Measurements from ENCODE around the gene HERC4. TPM values are rescaled to one million over a fixed set of nuclear protein-coding genes. Genes with fewer than 3 reads are reported as not detected.
"Not testable (repeated sequence)": the region's sequence is repeated elsewhere in the genome, so short reads cannot be mapped to it uniquely, and the experiment has no call there.

HERC4 gene
- total RNA-seq, 2 experiments from 2014 or later = 39.5 to 50.8 TPM

GRCh38 chr10:67990093-67990492 is 85.0 kb downstream of the HERC4 start:
- POLR2A ChIA-PET = no interaction called here
- CTCF ChIA-PET = interaction anchor here (0.7 to 1.2 kb wide), 2 partner anchors 28 to 167 kb away, joined by 3 to 5 read pairs; no protein-coding TSS in a partner anchor
- Mint-ChIP-seq H3K27me3 (no peaks in the 10 kb centered on the region), H3K9me3 (ENCODE audit: low read depth) (no peaks in the 10 kb centered on the region), H3K27ac (no peak overlapping the region), H3K4me3 (no peak overlapping the region), H3K36me3 (ENCODE audit: low read depth) (peaks cover 29% of the 10 kb centered on the region), H3K4me1 (no peaks in the 10 kb centered on the region)
- ATAC-seq = no peak
- intact Hi-C loops (cut with DNase I, micrococcal nuclease) = no loop called here
- no peak for DNase-seq

- intact Hi-C loops (cut with DNase I, micrococcal nuclease) = no loop called here
- Mint-ChIP-seq H3K27ac (no peak overlapping the region), H3K4me3 (no peak overlapping the region), H3K9me3 (ENCODE audit: low read depth) (no peaks in the 10 kb centered on the region), H3K4me1 (no peaks in the 10 kb centered on the region), H3K27me3 (no peaks in the 10 kb centered on the region), H3K36me3 (ENCODE audit: low read depth) (peaks cover 29% of the 10 kb centered on the region)
- DNase-seq (no peak), ATAC-seq (no peak)
- ChIA-PET CTCF (interaction anchor here (0.8 kb wide), 1 partner anchor 54 kb away, joined by 6 read pairs; no protein-coding TSS in a partner anchor), POLR2A (no interaction called here)
These were observed 86.5 kb downstream of the HERC4 start for GRCh38 chr10:67988606-67989005.

DNA sequence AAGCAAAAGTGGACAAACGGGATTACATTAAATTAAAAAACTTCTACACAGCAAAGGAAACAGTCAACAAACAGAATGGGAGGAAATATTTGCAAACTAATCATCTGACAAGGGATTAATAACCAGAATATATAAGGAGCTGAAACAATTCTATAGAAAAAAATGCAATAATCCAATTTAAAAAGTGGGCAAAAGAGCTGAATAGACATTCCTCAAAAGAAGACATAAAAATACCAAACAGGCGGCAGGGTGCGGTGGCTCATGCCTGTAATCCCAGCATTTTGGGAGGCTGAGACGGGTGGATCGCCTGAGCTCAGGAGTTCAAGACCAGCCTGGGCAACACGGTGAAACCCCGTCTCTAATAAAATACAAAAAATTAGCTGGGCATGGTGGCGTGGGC is 92.5 kb downstream of the HERC4 start:
- H3K27me3 Mint-ChIP-seq; POLR2A ChIA-PET; ATAC-seq; intact Hi-C loops (cut with DNase I, micrococcal nuclease); H3K4me3 Mint-ChIP-seq; H3K27ac Mint-ChIP-seq; H3K9me3 Mint-ChIP-seq (ENCODE audit: low read depth); DNase-seq: not testable (repeated sequence)
- CTCF ChIA-PET = interaction anchor here (0.6 kb wide), 1 partner anchor 41 kb away, joined by 3 read pairs; no protein-coding TSS in a partner anchor
- Mint-ChIP-seq H3K36me3 (ENCODE audit: low read depth) (peaks cover 48% of the 10 kb centered on the region), H3K4me1 (peaks cover 14% of the 10 kb centered on the region)

DNA sequence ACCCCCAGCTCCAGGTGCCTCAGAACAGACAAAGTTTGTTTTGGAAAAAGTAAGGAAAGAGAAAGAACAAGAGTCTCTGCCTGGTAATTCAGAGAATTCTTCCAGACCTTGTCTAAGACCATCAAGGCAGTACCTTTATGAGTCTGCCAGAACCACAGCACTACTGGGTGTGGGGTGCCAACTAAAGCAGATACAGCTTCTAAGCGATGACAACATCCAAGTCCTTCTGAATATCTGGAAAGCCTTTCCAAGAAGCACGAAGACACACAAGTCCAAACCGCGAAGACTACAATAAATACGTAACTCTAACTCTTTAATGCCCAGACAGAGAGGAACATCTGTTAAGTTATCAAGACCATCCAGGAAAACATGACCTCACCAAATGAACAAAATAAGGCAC is 96.3 kb downstream of the HERC4 start:
- intact Hi-C loops (cut with DNase I, micrococcal nuclease) = no loop called here
- peaks cover 14% of the 10 kb centered on the region for H3K4me1 Mint-ChIP-seq
- ATAC-seq = peak; percentile 55
- H3K27ac Mint-ChIP-seq = peak overlapping the region; percentile 61
- H3K27me3 Mint-ChIP-seq = no peaks in the 10 kb centered on the region
- DNase-seq = peak; percentile 21
- no peak overlapping the region for H3K4me3 Mint-ChIP-seq
- ChIA-PET POLR2A (no interaction called here), CTCF (no interaction called here)
- H3K9me3 Mint-ChIP-seq (ENCODE audit: low read depth) = peaks cover 2% of the 10 kb centered on the region
- H3K36me3 Mint-ChIP-seq (ENCODE audit: low read depth) = peaks cover 52% of the 10 kb centered on the region

DNA sequence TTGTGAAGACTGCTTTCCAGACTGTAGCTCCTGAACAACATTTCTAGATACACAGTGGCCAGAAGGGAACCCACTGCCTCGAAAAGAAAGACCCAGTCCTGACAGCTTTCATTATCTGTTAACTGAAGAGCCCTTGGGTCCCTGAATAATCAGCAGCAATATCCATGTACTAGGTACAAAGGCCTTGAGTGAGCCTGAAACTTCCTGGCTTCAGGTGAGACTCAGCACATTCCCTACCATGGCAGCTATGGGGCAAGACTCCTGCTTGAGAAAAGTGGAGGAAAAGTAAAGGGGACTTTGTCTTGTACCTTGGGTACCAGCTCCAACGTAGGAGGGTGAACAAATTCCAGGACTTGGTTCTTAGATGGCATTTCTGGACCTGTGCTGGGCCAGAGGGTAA is 97.8 kb downstream of the HERC4 start:
- H3K27me3 Mint-ChIP-seq = no peaks in the 10 kb centered on the region

GRCh38 chr10:67976292-67977245 is 98.5 kb downstream of the HERC4 start:
- Mint-ChIP-seq H3K27me3 (no peaks in the 10 kb centered on the region), H3K4me1 (peaks cover 14% of the 10 kb centered on the region), H3K27ac (no peak overlapping the region), H3K9me3 (ENCODE audit: low read depth) (peaks cover 2% of the 10 kb centered on the region), H3K4me3 (no peak overlapping the region), H3K36me3 (ENCODE audit: low read depth) (peaks cover 57% of the 10 kb centered on the region)
- ATAC-seq = no peak
- no peak for DNase-seq
- POLR2A ChIA-PET = no interaction called here
- CTCF ChIA-PET = no interaction called here
- intact Hi-C loops (cut with DNase I, micrococcal nuclease) = no loop called here

More for the DNA sequence above, 97.8 kb downstream of the HERC4 start:
- ChIA-PET CTCF (no interaction called here), POLR2A (no interaction called here)
- DNase-seq (no peak), ATAC-seq (no peak)
- Mint-ChIP-seq H3K4me1 (peaks cover 14% of the 10 kb centered on the region), H3K36me3 (ENCODE audit: low read depth) (peaks cover 56% of the 10 kb centered on the region), H3K27ac (no peak overlapping the region), H3K9me3 (ENCODE audit: low read depth) (peaks cover 2% of the 10 kb centered on the region), H3K4me3 (no peak overlapping the region)
- intact Hi-C loops (cut with DNase I, micrococcal nuclease) = no loop called here

- Mint-ChIP-seq H3K9me3 (ENCODE audit: low read depth) (peaks cover 2% of the 10 kb centered on the region), H3K36me3 (ENCODE audit: low read depth) (peaks cover 55% of the 10 kb centered on the region), H3K4me3 (no peak overlapping the region), H3K27ac (no peak overlapping the region), H3K4me1 (peaks cover 12% of the 10 kb centered on the region), H3K27me3 (no peaks in the 10 kb centered on the region)
- ChIA-PET CTCF (no interaction called here), POLR2A (no interaction called here)
- DNase-seq (no peak), ATAC-seq (no peak)
- intact Hi-C loops (cut with DNase I, micrococcal nuclease) = no loop called here
These were observed 99.2 kb downstream of the HERC4 start for GRCh38 chr10:67975871-67976270.

DNA sequence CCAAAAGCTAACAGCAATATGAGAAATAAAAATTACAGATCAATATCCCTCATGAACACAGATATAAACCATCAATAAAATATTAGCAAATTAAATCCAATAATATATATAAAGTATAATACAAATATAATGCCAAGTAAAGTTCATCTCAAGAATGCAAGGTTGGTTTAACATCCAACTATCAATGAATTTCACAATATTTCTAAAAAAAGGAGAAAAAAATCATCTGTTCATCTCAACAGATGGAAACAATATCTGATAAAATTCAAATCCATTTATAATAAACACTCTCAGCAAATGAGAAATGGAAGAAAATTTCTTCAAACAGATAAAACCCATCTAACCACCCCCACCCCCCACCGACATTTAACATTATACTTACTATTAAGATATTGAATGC is 103.8 kb downstream of the HERC4 start:
- DNase-seq (no peak), ATAC-seq (no peak)
- H3K4me1 Mint-ChIP-seq = peaks cover 2% of the 10 kb centered on the region
- peaks cover 56% of the 10 kb centered on the region for H3K36me3 Mint-ChIP-seq (ENCODE audit: low read depth)
- H3K27ac Mint-ChIP-seq = no peak overlapping the region
- POLR2A ChIA-PET = no interaction called here
- CTCF ChIA-PET = no interaction called here
- H3K9me3 Mint-ChIP-seq (ENCODE audit: low read depth) = peaks cover 2% of the 10 kb centered on the region
- intact Hi-C loops (cut with DNase I, micrococcal nuclease) = no loop called here
- H3K4me3 Mint-ChIP-seq = no peak overlapping the region
- H3K27me3 Mint-ChIP-seq = no peaks in the 10 kb centered on the region

- no peak overlapping the region for H3K4me3 Mint-ChIP-seq
- DNase-seq = no peak
- peaks cover 2% of the 10 kb centered on the region for H3K9me3 Mint-ChIP-seq (ENCODE audit: low read depth)
- ChIA-PET CTCF (interaction anchor here (1.6 kb wide), 1 partner anchor 114 kb away, joined by 3 read pairs; no protein-coding TSS in a partner anchor), POLR2A (no interaction called here)
- intact Hi-C loops (cut with DNase I, micrococcal nuclease) = no loop called here
- ATAC-seq = no peak
- no peak overlapping the region for H3K27ac Mint-ChIP-seq
- H3K27me3 Mint-ChIP-seq = no peaks in the 10 kb centered on the region
- H3K36me3 Mint-ChIP-seq (ENCODE audit: low read depth) = peaks cover 56% of the 10 kb centered on the region
- peaks cover 2% of the 10 kb centered on the region for H3K4me1 Mint-ChIP-seq
These were observed 105.2 kb downstream of the HERC4 start for GRCh38 chr10:67969875-67970274.

DNA sequence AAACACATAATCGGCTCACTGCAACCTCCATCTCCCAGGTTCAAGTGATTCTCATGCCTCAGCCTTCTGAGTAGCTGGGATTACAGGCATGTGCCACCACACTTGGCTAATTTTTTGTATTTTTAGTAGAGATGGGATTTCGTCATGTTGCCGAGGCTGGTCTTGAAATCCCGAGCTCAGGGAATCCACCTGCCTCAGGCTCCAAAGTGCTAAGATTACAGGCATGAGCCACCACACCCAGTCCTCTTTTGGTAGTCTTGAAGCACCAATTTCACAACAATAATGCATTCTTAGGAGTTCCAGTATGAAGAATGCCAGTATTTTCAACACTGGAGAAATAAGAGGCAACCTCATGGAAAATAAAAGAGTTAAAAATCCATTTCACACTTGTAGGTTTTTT is 109.0 kb downstream of the HERC4 start:
- POLR2A ChIA-PET; ATAC-seq; H3K4me3 Mint-ChIP-seq; H3K27ac Mint-ChIP-seq; H3K4me1 Mint-ChIP-seq; H3K9me3 Mint-ChIP-seq (ENCODE audit: low read depth); H3K27me3 Mint-ChIP-seq; DNase-seq; intact Hi-C loops (cut with DNase I, micrococcal nuclease): not testable (repeated sequence)
- CTCF ChIA-PET = interaction anchor here (0.7 to 1.7 kb wide), 2 partner anchors 177 to 190 kb away, joined by 3 read pairs; no protein-coding TSS in a partner anchor
- peaks cover 39% of the 10 kb centered on the region for H3K36me3 Mint-ChIP-seq (ENCODE audit: low read depth)

DNA sequence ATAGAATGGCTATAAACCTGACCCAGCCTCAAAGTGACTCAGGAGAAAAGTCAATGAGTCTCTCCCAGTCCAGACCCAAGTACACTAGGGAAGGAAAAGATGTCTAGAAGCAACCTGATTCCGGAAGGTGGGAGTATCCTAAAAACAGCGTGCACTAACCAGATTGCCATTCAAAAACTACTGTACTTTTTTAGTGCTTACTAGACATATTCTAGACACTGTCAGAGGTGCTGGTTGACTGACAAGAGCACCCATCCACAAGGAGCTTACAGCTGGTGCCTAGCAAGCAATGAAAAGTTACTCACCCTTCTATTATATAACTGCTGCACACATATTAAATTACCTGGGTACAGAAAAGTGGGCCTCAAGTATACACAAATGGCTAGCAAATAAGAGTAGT is 109.6 kb downstream of the HERC4 start:
- no peak overlapping the region for H3K27ac Mint-ChIP-seq
- ChIA-PET POLR2A (no interaction called here), CTCF (interaction anchor here (0.7 to 1.7 kb wide), 2 partner anchors 177 to 191 kb away, joined by 3 read pairs; no protein-coding TSS in a partner anchor)
- no peaks in the 10 kb centered on the region for H3K9me3 Mint-ChIP-seq (ENCODE audit: low read depth)
- H3K4me3 Mint-ChIP-seq = no peak overlapping the region
- peaks cover 40% of the 10 kb centered on the region for H3K36me3 Mint-ChIP-seq (ENCODE audit: low read depth)
- peaks cover 2% of the 10 kb centered on the region for H3K4me1 Mint-ChIP-seq
- intact Hi-C loops (cut with DNase I, micrococcal nuclease) = no loop called here
- ATAC-seq (no peak), DNase-seq (no peak)
- no peaks in the 10 kb centered on the region for H3K27me3 Mint-ChIP-seq

Data from activated CD4-positive, alpha-beta T cell treated with anti-CD3 and anti-CD28 coated beads for 36 hours (primary cell).